ENCODE data around the gene ALKBH3. TPM values are rescaled to one million over a fixed set of nuclear protein-coding genes. Genes with fewer than 3 reads are reported as not detected.

Gene ALKBH3
- total RNA-seq, 4 donors from 2014 or later: 24.1 to 47.2 (median 28.0) TPM

DNA sequence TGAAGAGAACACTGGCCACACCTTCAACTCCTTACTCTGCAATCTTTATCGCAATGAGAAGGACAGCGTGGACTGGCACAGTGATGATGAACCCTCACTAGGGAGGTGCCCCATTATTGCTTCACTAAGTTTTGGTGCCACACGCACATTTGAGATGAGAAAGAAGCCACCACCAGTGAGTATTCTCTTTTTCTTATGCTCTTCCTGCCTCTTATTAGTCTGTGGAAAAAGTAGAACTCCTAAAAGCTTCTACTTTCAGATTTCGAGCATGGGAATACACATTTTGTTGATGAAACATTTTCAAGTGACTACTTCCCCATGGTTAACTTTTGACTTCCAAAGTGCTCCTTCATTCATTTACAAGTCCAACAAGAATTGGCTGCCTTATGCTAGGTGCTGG is 20.9 kb downstream of the ALKBH3 start:
- Histone ChIP-seq H3K4me1 (peaks cover 11% of the 10 kb centered on the region), H3K27ac (no peak overlapping the region), H3K4me3 (no peak overlapping the region), H3K9me3 (no peaks in the 10 kb centered on the region), H3K27me3 (no peaks in the 10 kb centered on the region), H3K36me3 (peaks cover 72% of the 10 kb centered on the region)
- no peak for DNase-seq (ENCODE audit: low spot score in 2 of 2)
- no peak for TF ChIP-seq POLR2A (IDR thresholded peaks at IDR 0.05)
- 96% methylated on average over 4 of the region's 4 CpGs for WGBS

DNA sequence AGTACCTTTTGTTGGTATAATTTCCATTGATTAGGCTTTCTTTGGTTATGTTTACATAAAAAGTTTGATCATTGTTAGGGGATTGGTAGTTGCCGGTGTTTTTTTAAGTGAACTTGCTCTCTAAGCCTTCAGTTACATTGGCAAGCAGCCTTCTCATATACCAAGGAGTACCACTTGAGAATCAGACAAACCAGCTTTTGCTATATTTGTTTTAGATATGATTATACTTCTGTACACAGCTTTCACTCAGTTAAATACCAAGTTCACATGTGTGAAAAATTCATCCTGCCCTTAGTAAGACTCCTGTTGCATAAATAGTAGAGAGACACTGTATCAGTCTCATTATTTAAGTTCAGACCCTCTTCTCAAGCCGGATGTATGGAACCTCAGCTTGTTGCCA is 22.4 kb downstream of the ALKBH3 start:
- TF ChIP-seq EP300 (IDR thresholded peaks at IDR 0.05): no peak
- TF ChIP-seq POLR2AphosphoS5 (IDR thresholded peaks at IDR 0.05): no peak
- no peak for TF ChIP-seq POLR2A (IDR thresholded peaks at IDR 0.05)
- Histone ChIP-seq H3K27ac (no peak overlapping the region), H3K9me3 (no peaks in the 10 kb centered on the region), H3K27me3 (no peaks in the 10 kb centered on the region), H3K36me3 (peaks cover 58% of the 10 kb centered on the region), H3K4me3 (no peak overlapping the region), H3K4me1 (peaks cover 11% of the 10 kb centered on the region)
- no peak for DNase-seq (ENCODE audit: low spot score in 2 of 2)
- WGBS: 97% methylated on average over 2 of the region's 2 CpGs

DNA sequence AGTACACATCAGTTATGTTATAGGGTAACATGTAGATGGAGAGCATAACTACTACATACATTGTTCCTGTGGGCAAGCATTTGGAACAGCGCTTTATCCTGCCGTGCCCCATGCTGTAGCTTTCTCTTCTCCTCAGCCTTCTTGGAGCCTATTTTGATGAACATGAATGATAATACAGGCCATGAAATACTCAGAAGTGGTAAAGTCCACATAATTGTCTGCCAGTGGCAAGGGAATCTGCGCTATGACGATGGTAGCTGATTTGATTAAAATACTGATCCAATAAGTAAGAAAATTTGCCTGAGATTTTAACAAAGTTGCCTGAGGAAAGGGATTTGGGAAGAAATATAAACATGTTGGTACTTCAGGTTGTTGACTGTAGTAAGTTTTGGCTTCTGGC is 23.3 kb downstream of the ALKBH3 start:
- 96% methylated on average over 4 of the region's 4 CpGs for WGBS
- Histone ChIP-seq H3K9me3 (no peaks in the 10 kb centered on the region), H3K27ac (no peak overlapping the region), H3K27me3 (no peaks in the 10 kb centered on the region), H3K4me1 (peaks cover 11% of the 10 kb centered on the region), H3K4me3 (no peak overlapping the region), H3K36me3 (peaks cover 57% of the 10 kb centered on the region)
- no peak for DNase-seq (ENCODE audit: low spot score in 2 of 2)
- TF ChIP-seq POLR2A (IDR thresholded peaks at IDR 0.05): no peak
- TF ChIP-seq, protein P1, sequence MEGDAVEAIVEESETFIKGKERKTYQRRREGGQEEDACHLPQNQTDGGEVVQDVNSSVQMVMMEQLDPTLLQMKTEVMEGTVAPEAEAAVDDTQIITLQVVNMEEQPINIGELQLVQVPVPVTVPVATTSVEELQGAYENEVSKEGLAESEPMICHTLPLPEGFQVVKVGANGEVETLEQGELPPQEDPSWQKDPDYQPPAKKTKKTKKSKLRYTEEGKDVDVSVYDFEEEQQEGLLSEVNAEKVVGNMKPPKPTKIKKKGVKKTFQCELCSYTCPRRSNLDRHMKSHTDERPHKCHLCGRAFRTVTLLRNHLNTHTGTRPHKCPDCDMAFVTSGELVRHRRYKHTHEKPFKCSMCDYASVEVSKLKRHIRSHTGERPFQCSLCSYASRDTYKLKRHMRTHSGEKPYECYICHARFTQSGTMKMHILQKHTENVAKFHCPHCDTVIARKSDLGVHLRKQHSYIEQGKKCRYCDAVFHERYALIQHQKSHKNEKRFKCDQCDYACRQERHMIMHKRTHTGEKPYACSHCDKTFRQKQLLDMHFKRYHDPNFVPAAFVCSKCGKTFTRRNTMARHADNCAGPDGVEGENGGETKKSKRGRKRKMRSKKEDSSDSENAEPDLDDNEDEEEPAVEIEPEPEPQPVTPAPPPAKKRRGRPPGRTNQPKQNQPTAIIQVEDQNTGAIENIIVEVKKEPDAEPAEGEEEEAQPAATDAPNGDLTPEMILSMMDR (IDR thresholded peaks at IDR 0.05): no peak
- TF ChIP-seq EP300 (IDR thresholded peaks at IDR 0.05): no peak
- TF ChIP-seq POLR2AphosphoS5 (IDR thresholded peaks at IDR 0.05): no peak

DNA sequence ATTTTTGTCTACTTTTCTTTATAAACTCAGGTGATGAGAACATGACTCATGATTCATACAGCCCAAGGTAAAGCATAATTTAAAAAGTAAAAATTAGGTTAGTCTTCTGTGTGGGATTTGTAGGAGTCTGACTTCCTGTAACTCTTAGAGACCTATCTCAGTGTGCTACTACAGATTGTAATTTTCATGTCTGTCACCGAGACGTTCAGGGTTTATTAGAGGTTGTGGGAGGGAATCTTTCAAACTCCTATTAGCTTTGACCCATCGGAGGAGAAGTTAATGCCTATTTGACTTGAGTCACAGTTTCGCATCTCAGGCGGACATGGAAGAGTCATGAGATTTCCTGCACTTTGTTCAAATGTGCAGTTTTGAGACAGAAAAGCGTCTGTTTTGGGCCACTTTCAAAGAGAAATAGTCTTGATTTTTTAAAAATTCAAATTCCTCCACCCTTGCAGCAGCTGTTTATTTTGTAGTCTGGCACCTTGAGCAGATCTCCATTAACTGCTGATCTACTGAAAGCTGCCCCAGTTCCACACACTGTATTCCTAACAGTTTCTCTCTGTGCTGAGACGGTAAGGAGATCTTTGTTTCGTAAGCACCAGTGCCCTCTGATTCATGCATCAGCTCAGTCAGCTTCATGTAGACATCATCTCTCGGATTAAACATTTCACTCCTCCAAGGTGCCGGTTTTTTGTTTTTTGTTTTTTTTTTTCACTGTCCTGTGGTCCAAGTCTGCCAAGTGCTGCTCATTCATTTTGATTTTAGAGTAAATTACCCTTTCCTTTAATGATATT is 24.3 kb downstream of the ALKBH3 start:
- H3K36me3 ChIP-seq: peaks cover 60% of the 10 kb centered on the region
- TF ChIP-seq EP300 (IDR thresholded peaks at IDR 0.05) (no peak), POLR2AphosphoS5 (IDR thresholded peaks at IDR 0.05) (no peak), POLR2A (IDR thresholded peaks at IDR 0.05) (no peak)
- TF ChIP-seq, protein P1 (IDR thresholded peaks at IDR 0.05): no peak
- H3K27ac ChIP-seq: no peak overlapping the region
- 70% methylated on average over 10 of the region's 10 CpGs for WGBS
- no peak overlapping the region for H3K4me3 ChIP-seq
- no peaks in the 10 kb centered on the region for H3K27me3 ChIP-seq
- DNase-seq (ENCODE audit: low spot score in 2 of 2): no peak
- peaks cover 11% of the 10 kb centered on the region for H3K4me1 ChIP-seq
- H3K9me3 ChIP-seq: no peaks in the 10 kb centered on the region

DNA sequence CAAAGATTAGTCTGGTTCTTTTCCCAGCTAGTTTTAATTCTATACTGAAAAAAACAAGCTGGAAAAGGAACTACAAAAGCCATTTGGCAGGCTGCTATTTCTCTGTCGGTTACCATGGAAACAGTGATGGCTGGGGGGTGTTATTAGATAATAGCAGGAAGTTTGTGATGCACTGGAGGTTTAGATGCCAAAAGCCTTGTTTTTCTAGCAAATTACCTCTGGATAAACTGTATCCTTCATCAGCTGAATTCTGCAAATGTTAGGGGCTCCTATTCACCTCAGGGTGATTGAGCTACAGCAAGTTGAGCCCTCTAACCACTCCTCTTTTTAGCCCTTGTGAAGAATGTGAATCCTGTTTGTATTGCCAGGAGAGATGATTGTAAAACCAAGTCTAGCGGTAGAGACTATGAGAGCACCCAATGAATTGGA is 25.2 kb downstream of the ALKBH3 start:
- Histone ChIP-seq H3K9me3 (no peaks in the 10 kb centered on the region), H3K4me1 (peaks cover 11% of the 10 kb centered on the region), H3K4me3 (no peak overlapping the region), H3K36me3 (peaks cover 64% of the 10 kb centered on the region), H3K27me3 (no peaks in the 10 kb centered on the region), H3K27ac (no peak overlapping the region)
- no peak for DNase-seq (ENCODE audit: low spot score in 2 of 2)
- WGBS: 65% methylated on average over 2 of the region's 2 CpGs
- TF ChIP-seq, protein P1 (IDR thresholded peaks at IDR 0.05): no peak
- TF ChIP-seq EP300 (IDR thresholded peaks at IDR 0.05) (no peak), POLR2A (IDR thresholded peaks at IDR 0.05) (no peak), POLR2AphosphoS5 (IDR thresholded peaks at IDR 0.05) (no peak)

DNA sequence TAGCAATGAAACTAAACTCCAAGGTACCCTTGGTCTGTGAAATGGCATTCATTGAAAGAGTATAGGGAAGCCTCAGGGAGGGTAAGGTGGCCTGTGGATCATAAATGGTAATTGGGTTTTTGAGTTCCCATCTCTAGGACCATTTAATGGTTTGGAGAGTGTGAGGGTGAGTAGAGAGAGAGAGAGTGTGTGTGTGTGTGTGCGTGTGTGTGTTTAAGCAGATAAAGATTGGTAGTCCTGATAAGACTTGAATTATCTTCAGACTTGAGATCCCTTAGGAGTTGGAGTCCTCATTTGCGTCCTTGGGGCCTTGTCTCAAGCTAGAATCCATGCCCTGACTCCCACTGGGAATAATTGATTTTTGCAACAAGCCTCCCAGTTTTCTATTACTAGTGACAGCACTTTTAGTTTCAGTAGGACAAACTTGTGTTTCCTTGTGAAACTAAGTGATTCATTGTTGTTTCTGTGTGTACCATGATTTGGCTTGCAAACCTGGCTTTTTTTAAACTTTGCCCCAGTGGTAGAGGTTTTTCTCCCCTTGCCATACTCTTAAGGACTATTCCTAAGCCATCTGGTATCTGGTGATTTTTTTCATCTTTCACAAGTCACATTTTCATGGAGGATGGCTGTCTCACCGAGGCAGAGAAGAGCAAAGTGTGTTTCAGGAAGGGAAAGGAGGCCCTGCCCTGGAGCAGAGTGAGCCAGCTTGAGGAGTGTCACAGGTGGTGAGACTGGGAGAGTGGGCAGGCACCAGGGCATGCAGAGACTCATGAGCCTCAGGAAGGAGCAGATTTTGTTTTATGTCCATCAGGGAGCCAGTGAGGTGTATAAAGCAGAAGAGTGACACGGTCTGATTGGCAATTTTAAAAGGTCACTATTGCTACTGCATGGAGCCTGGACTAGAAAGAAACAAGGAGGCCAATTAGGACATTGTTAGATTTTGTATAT is 26.7 kb downstream of the ALKBH3 start:
- 87% methylated on average over 4 of the region's 4 CpGs for WGBS
- no peak overlapping the region for H3K27ac ChIP-seq
- peaks cover 11% of the 10 kb centered on the region for H3K4me1 ChIP-seq
- peaks cover 60% of the 10 kb centered on the region for H3K36me3 ChIP-seq
- no peaks in the 10 kb centered on the region for H3K27me3 ChIP-seq
- no peaks in the 10 kb centered on the region for H3K9me3 ChIP-seq
- no peak for TF ChIP-seq EP300 (IDR thresholded peaks at IDR 0.05)
- no peak for TF ChIP-seq POLR2AphosphoS5 (IDR thresholded peaks at IDR 0.05)
- TF ChIP-seq, protein P1 (IDR thresholded peaks at IDR 0.05): no peak
- TF ChIP-seq POLR2A (IDR thresholded peaks at IDR 0.05): no peak
- DNase-seq (ENCODE audit: low spot score in 2 of 2): no peak
- no peak overlapping the region for H3K4me3 ChIP-seq
